SJCRH30 (cell line): Measurements from ENCODE around the gene DNAH5. TPM values are rescaled to one million over a fixed set of nuclear protein-coding genes. Genes with fewer than 3 reads are reported as not detected.

Experiments
- DNase-seq, 2 experiments: peaks; one replicate each; pipeline ENCODE4 v3.0.0-alpha.2; 2015 to 2020
- H3K27ac ChIP-seq: fragments of 250-450 bp; sonication (Bioruptor Pico); 2 replicates; pipeline ENCODE4 v1.5.1; 2020; ENCODE audit warnings: mild to moderate bottlenecking, moderate library complexity
- H3K27me3 ChIP-seq: fragments of 250-450 bp; sonication (Bioruptor Pico); 2 replicates; pipeline ENCODE4 v1.5.1; 2020; ENCODE audit warnings: mild to moderate bottlenecking, moderate library complexity
- H3K36me3 ChIP-seq: fragments of 250-450 bp; sonication (Bioruptor Pico); 2 replicates; pipeline ENCODE4 v1.5.1; 2020; ENCODE audit warnings: mild to moderate bottlenecking, moderate library complexity
- H3K4me1 ChIP-seq: fragments of 250-450 bp; sonication (Bioruptor Pico); 2 replicates; pipeline ENCODE4 v1.5.1; 2020; ENCODE audit warnings: mild to moderate bottlenecking, moderate library complexity
- H3K4me3 ChIP-seq: fragments of 250-450 bp; sonication (Bioruptor Pico); 2 replicates; pipeline ENCODE4 v1.5.1; 2020; ENCODE audit warnings: mild to moderate bottlenecking, moderate library complexity
- H3K9me3 ChIP-seq: fragments of 250-450 bp; sonication (Bioruptor Pico); replicated peaks from 2 replicates; pipeline ENCODE4 v1.5.1; 2020; ENCODE audit warnings: mild to moderate bottlenecking, moderate library complexity
- total RNA-seq: library from RNA; depleted of rRNA; stranded (reverse); fragments of >200 nt; shearing (Covaris generic); gene quantifications from 2 replicates; pipeline ENCODE4 v1.2.3, GENCODE V29; 2014

DNAH5 gene
- total RNA-seq, 1 experiment from 2014 or later: 0.16 TPM

- H3K27me3 ChIP-seq: no peaks in the 10 kb centered on the region
- H3K9me3 ChIP-seq: no peaks in the 10 kb centered on the region
- H3K36me3 ChIP-seq: no peaks in the 10 kb centered on the region
- no peaks in the 10 kb centered on the region for H3K4me1 ChIP-seq
- H3K4me3 ChIP-seq: no peak overlapping the region
- DNase-seq: peak in 1 of 2 experiments; percentile 61
- H3K27ac ChIP-seq: no peak overlapping the region
These were observed 12.7 kb upstream of the DNAH5 start for GRCh38 chr5:13957032-13957645.

DNA sequence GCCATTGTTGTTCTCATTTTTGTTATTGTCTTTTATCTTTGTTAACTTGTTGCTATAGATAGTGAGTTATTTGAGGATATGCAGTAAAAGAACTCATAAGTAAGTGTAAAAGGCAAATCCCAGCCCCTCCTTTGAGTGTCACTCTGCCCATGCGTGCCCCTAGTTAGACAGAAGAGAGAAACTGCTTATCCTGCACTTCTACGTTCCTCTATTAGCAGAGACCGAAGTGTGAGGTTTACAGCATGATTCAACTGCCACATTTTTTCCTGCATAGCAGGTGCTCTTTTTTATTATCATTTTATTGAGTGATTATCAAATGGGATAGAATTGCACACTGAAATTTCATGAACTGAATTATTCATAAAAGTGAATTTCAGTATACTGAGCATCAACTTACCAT lies 12.0 kb upstream of the DNAH5 start:
- Histone ChIP-seq H3K4me3 (no peak overlapping the region), H3K9me3 (no peaks in the 10 kb centered on the region), H3K27me3 (no peaks in the 10 kb centered on the region), H3K4me1 (no peaks in the 10 kb centered on the region), H3K36me3 (no peaks in the 10 kb centered on the region), H3K27ac (no peak overlapping the region)
- DNase-seq: no peak

- H3K4me3 ChIP-seq: no peak overlapping the region
- no peaks in the 10 kb centered on the region for H3K27me3 ChIP-seq
- H3K9me3 ChIP-seq: no peaks in the 10 kb centered on the region
- no peaks in the 10 kb centered on the region for H3K4me1 ChIP-seq
- DNase-seq: no peak
- H3K36me3 ChIP-seq: no peaks in the 10 kb centered on the region
- no peak overlapping the region for H3K27ac ChIP-seq
These were observed 11.4 kb upstream of the DNAH5 start for GRCh38 chr5:13955896-13956295.

GRCh38 chr5:13946111-13946510 lies 1.6 kb upstream of the DNAH5 start:
- no peaks in the 10 kb centered on the region for H3K9me3 ChIP-seq
- H3K4me3 ChIP-seq: no peak overlapping the region
- no peaks in the 10 kb centered on the region for H3K36me3 ChIP-seq
- no peak for DNase-seq
- H3K27ac ChIP-seq: no peak overlapping the region
- H3K27me3 ChIP-seq: no peaks in the 10 kb centered on the region
- no peaks in the 10 kb centered on the region for H3K4me1 ChIP-seq

- Histone ChIP-seq H3K27ac (no peak overlapping the region), H3K4me1 (no peaks in the 10 kb centered on the region), H3K9me3 (no peaks in the 10 kb centered on the region), H3K36me3 (no peaks in the 10 kb centered on the region), H3K4me3 (no peak overlapping the region), H3K27me3 (no peaks in the 10 kb centered on the region)
- DNase-seq: no peak
These were observed 783 bp upstream of the DNAH5 start for GRCh38 chr5:13945271-13945670.

DNA sequence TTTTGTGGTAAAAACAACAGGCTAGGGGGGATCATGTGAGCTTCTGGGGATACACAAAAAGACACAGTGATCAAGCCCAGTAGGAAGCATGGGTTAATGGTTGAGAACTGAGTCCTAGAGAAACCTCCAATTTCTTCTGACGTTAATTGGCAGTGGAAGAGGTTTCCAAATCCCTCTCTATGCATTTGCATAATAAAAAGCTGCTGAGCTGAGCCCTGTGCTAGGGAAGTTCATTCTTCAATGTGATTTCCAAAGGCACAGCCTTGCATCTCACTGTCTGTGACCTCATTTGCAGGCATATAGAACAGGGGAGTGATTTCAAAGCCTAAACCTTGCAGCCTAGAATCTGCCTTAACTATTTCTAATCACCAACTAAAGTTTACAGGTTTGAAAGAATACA lies 812 bp downstream of the DNAH5 start:
- H3K27me3 ChIP-seq: no peaks in the 10 kb centered on the region
- no peak overlapping the region for H3K4me3 ChIP-seq
- H3K9me3 ChIP-seq: no peaks in the 10 kb centered on the region
- no peak overlapping the region for H3K27ac ChIP-seq
- H3K36me3 ChIP-seq: no peaks in the 10 kb centered on the region
- no peaks in the 10 kb centered on the region for H3K4me1 ChIP-seq
- DNase-seq: no peak

GRCh38 chr5:13941468-13941867 lies 3.0 kb downstream of the DNAH5 start:
- Histone ChIP-seq H3K27ac (no peak overlapping the region), H3K4me1 (no peaks in the 10 kb centered on the region), H3K36me3 (no peaks in the 10 kb centered on the region), H3K27me3 (no peaks in the 10 kb centered on the region), H3K9me3 (no peaks in the 10 kb centered on the region), H3K4me3 (no peak overlapping the region)
- no peak for DNase-seq

GRCh38 chr5:13939638-13940037 lies 4.8 kb downstream of the DNAH5 start:
- H3K27ac ChIP-seq: no peak overlapping the region
- no peaks in the 10 kb centered on the region for H3K36me3 ChIP-seq
- no peaks in the 10 kb centered on the region for H3K27me3 ChIP-seq
- no peak overlapping the region for H3K4me3 ChIP-seq
- no peaks in the 10 kb centered on the region for H3K4me1 ChIP-seq
- no peak for DNase-seq
- H3K9me3 ChIP-seq: no peaks in the 10 kb centered on the region

GRCh38 chr5:13934921-13935320 lies 9.6 kb downstream of the DNAH5 start:
- H3K27ac ChIP-seq: no peak overlapping the region
- no peaks in the 10 kb centered on the region for H3K27me3 ChIP-seq
- H3K9me3 ChIP-seq: no peaks in the 10 kb centered on the region
- DNase-seq: no peak
- no peak overlapping the region for H3K4me3 ChIP-seq
- H3K36me3 ChIP-seq: no peaks in the 10 kb centered on the region
- H3K4me1 ChIP-seq: no peaks in the 10 kb centered on the region

DNA sequence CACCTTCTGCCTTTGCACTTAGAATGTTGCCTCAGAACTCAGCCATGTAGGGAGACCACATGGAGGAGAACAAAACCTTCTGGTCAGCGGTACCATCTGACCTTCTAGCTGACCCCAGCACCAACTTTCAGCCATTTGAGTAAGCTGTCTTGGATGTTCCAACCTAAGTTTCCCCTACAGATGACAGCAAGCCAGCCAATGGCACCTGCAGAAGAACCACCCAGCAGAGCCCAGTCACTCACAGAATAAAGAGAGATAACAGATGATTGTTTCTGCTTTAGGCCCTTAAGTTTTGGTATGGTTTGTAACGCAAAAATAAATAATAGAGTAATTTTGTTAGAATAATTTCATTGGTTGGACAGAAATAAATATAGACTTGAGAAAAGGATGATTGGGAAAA lies 10.4 kb downstream of the DNAH5 start:
- DNase-seq: no peak
- Histone ChIP-seq H3K27me3 (no peaks in the 10 kb centered on the region), H3K4me1 (no peaks in the 10 kb centered on the region), H3K9me3 (no peaks in the 10 kb centered on the region), H3K27ac (no peak overlapping the region), H3K4me3 (no peak overlapping the region), H3K36me3 (no peaks in the 10 kb centered on the region)

GRCh38 chr5:13932561-13932960 lies 11.9 kb downstream of the DNAH5 start:
- H3K4me3 ChIP-seq: no peak overlapping the region
- no peak overlapping the region for H3K27ac ChIP-seq
- no peaks in the 10 kb centered on the region for H3K9me3 ChIP-seq
- no peaks in the 10 kb centered on the region for H3K36me3 ChIP-seq
- H3K4me1 ChIP-seq: no peaks in the 10 kb centered on the region
- no peak for DNase-seq
- no peaks in the 10 kb centered on the region for H3K27me3 ChIP-seq

DNA sequence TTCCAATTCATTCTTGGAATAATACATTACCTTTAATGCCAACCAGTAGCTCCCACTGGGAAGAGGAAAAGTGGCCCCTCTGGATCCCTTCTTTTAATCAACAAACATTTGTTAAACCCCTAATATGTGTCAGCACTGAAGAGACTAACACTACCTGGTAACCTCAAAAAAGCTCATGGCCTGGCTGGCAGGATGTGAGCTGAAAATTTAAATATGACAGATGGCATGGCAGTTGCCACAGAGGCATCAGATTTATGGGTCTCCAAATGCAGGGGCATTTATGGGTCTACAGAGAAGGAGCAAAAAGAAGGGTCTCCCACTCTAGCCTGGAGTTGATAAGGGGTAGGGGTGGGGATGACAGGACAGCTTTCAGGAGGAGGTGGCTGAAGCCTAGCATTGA lies 12.5 kb downstream of the DNAH5 start:
- Histone ChIP-seq H3K27ac (no peak overlapping the region), H3K9me3 (no peaks in the 10 kb centered on the region), H3K36me3 (no peaks in the 10 kb centered on the region), H3K4me3 (no peak overlapping the region), H3K4me1 (no peaks in the 10 kb centered on the region), H3K27me3 (no peaks in the 10 kb centered on the region)
- no peak for DNase-seq

DNA sequence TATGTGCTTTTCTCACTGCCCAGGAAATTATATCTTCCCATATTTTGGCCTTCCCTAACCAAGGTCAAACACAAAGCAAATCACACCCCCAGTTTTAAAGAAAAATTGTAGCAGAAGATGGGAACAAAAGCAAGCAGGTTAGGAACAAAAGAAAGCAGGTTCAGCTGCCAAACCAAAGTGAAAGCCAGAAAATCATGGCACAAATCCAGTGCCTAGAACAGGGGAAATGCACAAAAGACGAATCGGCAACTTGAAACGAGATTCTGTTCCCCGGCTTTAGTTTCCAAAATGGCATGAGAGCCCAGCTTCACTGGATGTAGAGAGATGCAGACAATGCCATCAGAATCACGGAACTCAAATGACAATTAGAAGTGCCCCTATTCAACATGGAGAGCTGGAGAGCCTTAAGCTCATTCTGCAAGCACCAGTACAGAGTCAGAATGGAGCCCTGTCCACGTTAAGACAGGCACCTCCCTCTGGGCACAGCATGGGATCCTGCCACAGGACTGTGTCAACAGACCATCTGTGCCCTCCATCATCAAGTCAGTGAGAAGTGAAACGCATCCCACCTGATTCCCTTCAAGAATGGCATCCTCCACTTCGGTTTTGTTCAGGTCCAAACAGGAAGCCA lies 13.8 kb downstream of the DNAH5 start:
- no peak overlapping the region for H3K4me3 ChIP-seq
- no peaks in the 10 kb centered on the region for H3K36me3 ChIP-seq
- H3K27ac ChIP-seq: no peak overlapping the region

GRCh38 chr5:13926731-13927130 lies 17.8 kb downstream of the DNAH5 start:
- Histone ChIP-seq H3K27me3 (no peaks in the 10 kb centered on the region), H3K9me3 (no peaks in the 10 kb centered on the region), H3K4me3 (no peak overlapping the region), H3K4me1 (no peaks in the 10 kb centered on the region), H3K36me3 (no peaks in the 10 kb centered on the region), H3K27ac (no peak overlapping the region)
- no peak for DNase-seq

More for the DNA sequence above, 13.8 kb downstream of the DNAH5 start:
- no peak for DNase-seq
- Histone ChIP-seq H3K27me3 (no peaks in the 10 kb centered on the region), H3K4me1 (no peaks in the 10 kb centered on the region), H3K9me3 (no peaks in the 10 kb centered on the region)

DNA sequence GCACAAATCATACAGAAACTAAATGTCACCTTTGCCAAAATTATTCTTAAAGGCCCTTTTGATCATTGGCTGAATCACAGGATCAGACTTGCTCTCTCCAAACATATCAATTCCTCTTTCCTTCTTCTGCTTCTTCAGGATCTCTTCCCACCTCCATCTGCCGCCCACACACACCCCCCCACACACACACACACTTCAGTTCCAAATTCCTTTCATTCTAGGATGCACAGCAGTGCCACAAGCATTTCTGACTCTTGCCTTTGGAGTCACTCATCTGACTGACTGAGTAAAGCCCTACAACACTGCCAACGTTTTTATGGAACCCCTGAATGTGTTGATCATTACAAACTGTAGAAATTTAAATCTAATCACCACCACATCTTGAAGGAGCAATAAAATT lies 22.9 kb downstream of the DNAH5 start:
- no peaks in the 10 kb centered on the region for H3K4me1 ChIP-seq
- no peaks in the 10 kb centered on the region for H3K36me3 ChIP-seq
- no peaks in the 10 kb centered on the region for H3K9me3 ChIP-seq
- no peak overlapping the region for H3K27ac ChIP-seq
- no peaks in the 10 kb centered on the region for H3K27me3 ChIP-seq
- DNase-seq: no peak
- H3K4me3 ChIP-seq: no peak overlapping the region

- no peak overlapping the region for H3K27ac ChIP-seq
- H3K27me3 ChIP-seq: no peaks in the 10 kb centered on the region
- no peaks in the 10 kb centered on the region for H3K4me1 ChIP-seq
- H3K9me3 ChIP-seq: no peaks in the 10 kb centered on the region
- H3K4me3 ChIP-seq: no peak overlapping the region
- no peaks in the 10 kb centered on the region for H3K36me3 ChIP-seq
- DNase-seq: no peak
These were observed 24.7 kb downstream of the DNAH5 start for GRCh38 chr5:13919786-13920185.
